NT2/D1 (cell line): ENCODE measurements around the gene BACH2.

Experiments
- DNase-seq: peaks from one replicate; pipeline ENCODE4 v3.0.0-alpha.2; 2011; ENCODE audit warnings: low read depth, low spot score
- H3K27me3 ChIP-seq: 2 replicates; pipeline ENCODE4 v1.6.0; 2011; ENCODE audit warnings: mild to moderate bottlenecking; ENCODE audit not compliant: insufficient read length, insufficient read depth
- H3K36me3 ChIP-seq: 2 replicates; pipeline ENCODE4 v1.6.1; 2011; ENCODE audit warnings: mild to moderate bottlenecking, low read length, mixed read lengths; ENCODE audit not compliant: insufficient read depth, insufficient read length
- H3K4me1 ChIP-seq: 2 replicates; pipeline ENCODE4 v1.5.1; 2011; ENCODE audit not compliant: insufficient read depth, insufficient read length
- H3K4me3 ChIP-seq: 2 replicates; pipeline ENCODE4 v1.5.1; 2011; ENCODE audit warnings: low read depth; ENCODE audit not compliant: insufficient read length
- H3K9ac ChIP-seq: 2 replicates; pipeline ENCODE4 v1.6.0; 2011; ENCODE audit warnings: low read depth; ENCODE audit not compliant: insufficient read length
- H3K9me3 ChIP-seq: 2 replicates; pipeline ENCODE4 v1.5.1; 2011; ENCODE audit warnings: mild to moderate bottlenecking, low read length; ENCODE audit not compliant: insufficient read depth
- SUZ12 ChIP-seq: IDR thresholded peaks from 2 replicates; pipeline ENCODE4 v1.6.1; 2011; ENCODE audit not compliant: insufficient read length, insufficient read depth; ENCODE audit errors: extremely low read depth
- YY1 ChIP-seq: IDR thresholded peaks from 2 replicates; pipeline ENCODE4 v1.6.1; 2011; ENCODE audit not compliant: insufficient read length, insufficient read depth
- ZNF274 ChIP-seq: IDR thresholded peaks from 2 replicates; pipeline ENCODE4 v1.6.1; 2011; ENCODE audit warnings: mild to moderate bottlenecking, low read depth, low read length

The BACH2 gene

DNA sequence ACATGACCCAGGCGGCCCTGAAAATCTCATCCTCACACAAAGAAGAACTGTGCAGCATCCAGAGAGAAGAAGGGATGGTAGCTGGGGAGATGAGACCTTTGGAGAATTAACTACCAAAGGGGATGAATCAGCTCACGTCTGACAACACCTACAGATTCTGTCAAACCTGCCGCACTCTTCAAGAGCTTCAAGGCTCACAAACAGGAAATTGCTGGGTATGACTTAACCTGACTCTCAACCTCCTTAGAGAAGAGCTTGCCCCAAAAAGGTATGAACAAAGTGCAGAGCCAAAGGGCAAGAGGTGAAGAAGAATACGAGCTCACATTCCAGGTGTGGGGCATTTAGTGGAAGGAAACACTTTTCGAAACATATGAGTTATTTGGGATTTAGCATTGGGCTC, 139.8 kb downstream of the BACH2 start:
- TF ChIP-seq ZNF274 (no peak), SUZ12 (no peak), YY1 (no peak)
- H3K4me3 ChIP-seq, result no peak overlapping the region
- DNase-seq, result no peak
- no peaks in the 10 kb centered on the region for H3K4me1 ChIP-seq
- H3K9me3 ChIP-seq, result no peaks in the 10 kb centered on the region
- no peaks in the 10 kb centered on the region for H3K36me3 ChIP-seq
- H3K9ac ChIP-seq, result no peak overlapping the region
- no peaks in the 10 kb centered on the region for H3K27me3 ChIP-seq

DNA sequence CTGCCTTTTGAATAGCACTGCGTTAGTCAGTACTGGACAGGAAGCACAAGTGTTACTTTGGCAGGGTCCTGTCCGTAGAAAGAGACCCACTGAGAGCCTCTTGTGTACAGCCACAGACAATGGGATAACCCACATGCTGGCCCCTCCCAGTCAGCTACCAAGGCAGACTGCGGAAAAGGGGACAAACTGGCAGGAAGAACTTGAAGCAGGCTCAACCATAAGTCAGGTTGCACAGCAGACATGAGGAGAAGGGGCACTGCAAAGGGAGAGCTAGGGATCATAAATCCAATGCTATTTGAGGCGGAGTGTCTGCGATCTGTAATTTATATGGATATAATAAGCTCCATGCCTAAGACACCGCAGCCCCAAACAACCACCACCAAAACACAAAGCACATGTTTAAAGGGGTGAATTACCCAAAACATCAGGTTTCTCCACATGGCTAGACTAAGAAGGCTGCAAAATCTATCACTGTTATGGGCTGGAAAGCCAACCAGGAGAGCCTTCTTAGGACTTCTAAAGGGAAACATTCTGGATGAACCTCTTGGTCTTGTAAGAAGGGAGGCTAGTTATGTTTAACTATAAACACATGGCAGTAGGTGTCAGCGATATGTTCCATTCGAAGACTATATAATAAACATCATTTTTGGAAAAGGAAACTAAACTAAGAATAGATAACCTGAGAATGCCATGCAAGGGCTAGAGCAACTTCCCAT, 141.7 kb downstream of the BACH2 start:
- Histone ChIP-seq H3K4me1 (no peaks in the 10 kb centered on the region), H3K36me3 (no peaks in the 10 kb centered on the region), H3K9ac (no peak overlapping the region), H3K9me3 (no peaks in the 10 kb centered on the region), H3K4me3 (no peak overlapping the region), H3K27me3 (no peaks in the 10 kb centered on the region)
- no peak for TF ChIP-seq SUZ12
- no peak for TF ChIP-seq YY1
- no peak for TF ChIP-seq ZNF274
- no peak for DNase-seq

DNA sequence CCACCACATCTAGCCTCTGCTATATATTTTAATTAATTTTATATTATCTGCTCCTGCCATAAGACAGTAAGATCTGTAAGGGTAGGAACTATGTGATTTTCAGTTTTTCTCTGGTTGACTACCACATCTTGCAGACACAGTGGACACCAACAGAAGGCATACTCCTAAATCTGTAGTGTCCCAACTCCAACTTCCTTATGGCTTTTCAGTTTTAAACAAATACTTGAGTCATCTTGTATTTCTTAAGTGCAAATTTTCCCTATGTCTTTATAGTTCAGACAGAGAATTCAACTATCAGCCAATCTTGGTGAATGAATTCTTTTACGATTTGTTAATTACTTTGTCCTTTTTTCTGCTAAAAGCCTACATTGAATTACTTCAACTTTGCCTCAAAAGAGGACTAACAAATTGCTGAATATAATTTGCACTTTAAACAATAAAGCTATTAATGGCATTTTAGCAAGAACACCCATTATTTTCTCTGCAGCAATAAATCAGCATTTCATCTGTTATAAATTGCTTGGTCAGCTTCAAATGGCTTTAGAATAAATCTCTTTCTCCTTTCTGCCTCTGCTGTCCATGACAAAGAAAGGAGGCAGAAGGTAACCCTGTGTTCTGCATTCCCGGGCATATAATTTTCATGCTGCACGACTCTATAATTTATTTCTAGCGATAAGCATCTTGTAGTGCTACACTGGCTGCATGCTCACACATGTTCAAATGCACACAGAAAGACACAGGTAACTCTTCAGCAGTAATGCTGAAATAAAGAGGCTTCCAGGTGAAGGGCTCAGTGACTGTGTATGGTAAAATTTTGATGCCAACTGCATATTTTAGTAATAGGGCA, 144.8 kb downstream of the BACH2 start:
- Histone ChIP-seq H3K9ac (no peak overlapping the region), H3K4me1 (no peaks in the 10 kb centered on the region), H3K4me3 (no peak overlapping the region), H3K27me3 (no peaks in the 10 kb centered on the region), H3K9me3 (no peaks in the 10 kb centered on the region), H3K36me3 (no peaks in the 10 kb centered on the region)
- TF ChIP-seq YY1, result no peak
- no peak for TF ChIP-seq SUZ12
- TF ChIP-seq ZNF274, result no peak
- no peak for DNase-seq

DNA sequence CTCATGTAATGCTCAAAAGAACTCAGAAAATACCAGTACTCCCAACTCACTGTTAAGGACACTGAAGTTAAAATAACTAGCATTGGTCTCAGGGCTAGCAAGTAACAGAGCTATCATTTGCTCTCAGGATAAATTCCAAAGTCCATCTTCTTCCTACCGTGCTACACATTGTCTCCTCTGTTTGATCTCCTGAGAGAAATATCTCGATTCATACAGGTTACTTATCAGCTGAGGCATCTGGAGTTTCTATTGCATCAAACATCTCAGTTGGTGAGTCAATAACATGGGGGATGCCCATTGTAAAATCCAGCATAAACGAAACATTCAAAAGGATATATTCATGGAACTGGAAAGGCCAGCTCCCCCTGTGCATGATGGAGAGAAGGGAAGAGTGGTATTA, 147.4 kb downstream of the BACH2 start:
- Histone ChIP-seq H3K9ac (no peak overlapping the region), H3K9me3 (no peaks in the 10 kb centered on the region), H3K27me3 (no peaks in the 10 kb centered on the region), H3K36me3 (no peaks in the 10 kb centered on the region), H3K4me3 (no peak overlapping the region), H3K4me1 (no peaks in the 10 kb centered on the region)
- TF ChIP-seq SUZ12, result no peak
- TF ChIP-seq YY1, result no peak
- no peak for DNase-seq

DNA sequence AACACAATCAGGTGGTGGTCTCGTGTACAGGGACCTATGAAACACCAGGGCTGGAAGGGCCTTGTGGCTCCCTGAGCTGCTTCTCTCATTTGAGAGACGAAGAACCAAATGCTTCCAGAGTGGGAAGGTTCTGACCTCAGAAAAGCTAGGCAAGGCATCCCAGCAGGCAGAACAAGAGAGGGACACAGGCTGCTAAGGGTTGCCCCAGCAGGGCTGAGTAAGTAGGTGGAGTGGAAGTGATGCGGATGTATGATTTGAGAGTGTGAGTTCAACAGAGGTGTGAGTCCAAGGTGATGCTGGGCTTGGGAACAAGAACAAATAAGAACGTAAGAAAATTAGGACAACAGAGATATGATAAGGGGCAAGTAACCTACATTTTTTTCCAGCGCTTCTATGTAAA, 147.8 kb downstream of the BACH2 start:
- Histone ChIP-seq H3K36me3 (no peaks in the 10 kb centered on the region), H3K4me3 (no peak overlapping the region), H3K9me3 (no peaks in the 10 kb centered on the region), H3K27me3 (no peaks in the 10 kb centered on the region), H3K4me1 (no peaks in the 10 kb centered on the region), H3K9ac (no peak overlapping the region)
- TF ChIP-seq YY1 (no peak), SUZ12 (no peak), ZNF274 (no peak)
- DNase-seq, result no peak

DNA sequence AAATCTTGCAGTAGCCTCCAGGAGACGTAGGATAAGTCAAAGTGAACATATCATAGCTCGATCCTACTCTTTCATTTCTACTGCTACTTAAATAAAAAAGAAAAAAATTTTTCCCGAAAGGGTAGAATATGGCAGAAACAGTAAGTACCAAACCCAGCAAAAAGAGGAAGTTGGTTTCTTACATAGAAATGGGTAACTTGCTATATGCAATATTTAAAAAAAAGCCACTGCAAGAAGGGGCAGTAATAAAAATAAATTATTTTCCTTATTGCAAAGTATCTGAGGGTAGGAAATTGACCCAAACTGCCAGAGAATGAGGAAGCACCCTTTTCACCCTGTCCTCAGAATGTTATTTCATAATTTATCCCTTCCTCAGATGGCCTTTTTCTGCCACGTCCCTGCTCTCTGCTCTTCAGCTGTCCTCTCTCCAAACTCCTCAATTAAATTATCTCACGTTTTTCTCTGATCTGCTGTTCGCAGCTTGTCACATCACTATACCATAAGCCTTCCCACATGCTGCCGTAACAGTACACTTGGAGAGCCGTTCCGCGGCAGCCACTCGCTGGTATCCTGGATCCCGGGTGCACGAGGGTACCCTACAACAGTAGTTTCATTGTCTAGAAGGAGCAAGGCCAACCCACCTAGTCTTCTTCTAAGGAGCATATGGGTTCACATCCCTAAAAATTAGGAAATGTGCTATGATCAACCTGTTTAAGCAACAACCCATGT, 149.6 kb downstream of the BACH2 start:
- Histone ChIP-seq H3K9ac (no peak overlapping the region), H3K4me3 (no peak overlapping the region), H3K9me3 (no peaks in the 10 kb centered on the region)

DNA sequence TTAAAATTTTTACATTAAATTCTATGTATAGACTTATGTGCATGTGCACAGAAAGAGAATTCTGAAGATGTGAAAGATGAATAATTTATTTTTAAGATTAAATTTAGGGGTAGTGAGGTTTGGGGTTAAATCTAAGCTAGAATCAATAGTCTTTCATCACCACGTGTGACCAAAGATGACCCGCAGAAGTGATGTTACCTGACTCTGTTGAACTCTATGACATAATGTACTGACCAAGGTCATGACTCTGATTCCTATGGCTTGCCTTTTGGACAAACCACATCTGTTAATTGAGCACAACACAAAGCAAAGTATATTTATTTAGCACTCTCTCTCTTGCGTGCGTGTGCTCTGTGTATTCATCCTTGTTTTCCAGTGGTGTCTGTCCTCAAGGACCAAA, 150.6 kb downstream of the BACH2 start:
- DNase-seq, result no peak
- H3K36me3 ChIP-seq, result no peaks in the 10 kb centered on the region

More for the DNA sequence above, 149.6 kb downstream of the BACH2 start:
- no peak for TF ChIP-seq ZNF274
- TF ChIP-seq YY1, result no peak
- no peak for TF ChIP-seq SUZ12
- Histone ChIP-seq H3K4me1 (no peaks in the 10 kb centered on the region), H3K36me3 (no peaks in the 10 kb centered on the region), H3K27me3 (no peaks in the 10 kb centered on the region)
- no peak for DNase-seq

More for the DNA sequence above, 150.6 kb downstream of the BACH2 start:
- no peak overlapping the region for H3K9ac ChIP-seq
- H3K4me1 ChIP-seq, result no peaks in the 10 kb centered on the region
- H3K4me3 ChIP-seq, result no peak overlapping the region
- H3K9me3 ChIP-seq, result no peaks in the 10 kb centered on the region
- TF ChIP-seq ZNF274, result no peak
- no peak for TF ChIP-seq YY1
- TF ChIP-seq SUZ12, result no peak
- H3K27me3 ChIP-seq, result no peaks in the 10 kb centered on the region
